Measurements from ENCODE around the gene MGAT5.

DNA sequence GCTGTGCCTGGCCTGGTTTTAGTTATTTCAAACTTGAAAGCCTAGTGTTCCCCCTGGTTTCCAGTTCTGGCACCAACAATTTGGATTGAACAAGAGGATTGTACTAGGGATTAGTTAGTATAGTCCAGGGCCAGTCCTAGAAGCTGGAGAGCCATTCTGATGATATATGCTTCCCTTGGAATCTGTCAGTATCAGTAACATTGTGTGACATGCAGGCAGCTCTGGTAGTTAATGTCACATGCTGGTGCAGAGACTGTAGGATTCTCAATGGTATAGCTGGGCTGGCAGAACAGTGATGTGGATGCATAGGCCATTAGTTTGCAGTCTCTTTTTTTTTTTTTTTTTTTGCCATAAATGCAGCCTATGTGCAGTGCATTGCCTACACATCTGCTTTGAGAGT, 3.6 kb downstream of the MGAT5 start:
- TF ChIP-seq POLR2A (IDR thresholded peaks at IDR 0.05; ENCODE audit: low read depth) = no peak
- TF ChIP-seq, protein P1, sequence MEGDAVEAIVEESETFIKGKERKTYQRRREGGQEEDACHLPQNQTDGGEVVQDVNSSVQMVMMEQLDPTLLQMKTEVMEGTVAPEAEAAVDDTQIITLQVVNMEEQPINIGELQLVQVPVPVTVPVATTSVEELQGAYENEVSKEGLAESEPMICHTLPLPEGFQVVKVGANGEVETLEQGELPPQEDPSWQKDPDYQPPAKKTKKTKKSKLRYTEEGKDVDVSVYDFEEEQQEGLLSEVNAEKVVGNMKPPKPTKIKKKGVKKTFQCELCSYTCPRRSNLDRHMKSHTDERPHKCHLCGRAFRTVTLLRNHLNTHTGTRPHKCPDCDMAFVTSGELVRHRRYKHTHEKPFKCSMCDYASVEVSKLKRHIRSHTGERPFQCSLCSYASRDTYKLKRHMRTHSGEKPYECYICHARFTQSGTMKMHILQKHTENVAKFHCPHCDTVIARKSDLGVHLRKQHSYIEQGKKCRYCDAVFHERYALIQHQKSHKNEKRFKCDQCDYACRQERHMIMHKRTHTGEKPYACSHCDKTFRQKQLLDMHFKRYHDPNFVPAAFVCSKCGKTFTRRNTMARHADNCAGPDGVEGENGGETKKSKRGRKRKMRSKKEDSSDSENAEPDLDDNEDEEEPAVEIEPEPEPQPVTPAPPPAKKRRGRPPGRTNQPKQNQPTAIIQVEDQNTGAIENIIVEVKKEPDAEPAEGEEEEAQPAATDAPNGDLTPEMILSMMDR (IDR thresholded peaks at IDR 0.05) = no peak
- TF ChIP-seq POLR2AphosphoS5 (IDR thresholded peaks at IDR 0.05) = no peak
- no peak for TF ChIP-seq EP300 (IDR thresholded peaks at IDR 0.05)
